ES-I3 (cell line): ENCODE results near the gene MSH6.

Experiments
- H3K36me3 ChIP-seq: 2 replicates; pipeline ENCODE4 v1.6.1; 2013; ENCODE audit warnings: mild to moderate bottlenecking, low read length, control low read depth, moderate library complexity; ENCODE audit not compliant: insufficient read depth
- H3K4me1 ChIP-seq: 2 replicates; pipeline ENCODE4 v1.6.1; 2013; ENCODE audit warnings: mild to moderate bottlenecking, control low read depth, low read length; ENCODE audit not compliant: insufficient read depth
- H3K9ac ChIP-seq: 2 replicates; pipeline ENCODE4 v1.6.1; 2013; ENCODE audit warnings: low read depth, mild to moderate bottlenecking, low read length, moderate library complexity
- H3K9me3 ChIP-seq: 2 replicates; pipeline ENCODE4 v1.6.1; 2013; ENCODE audit warnings: mild to moderate bottlenecking, low read length, moderate library complexity; ENCODE audit not compliant: control insufficient read depth, insufficient read depth

The MSH6 gene

GRCh38 chr2:47782671-47783485 lies at the start of gene MSH6:
Gene MSH6, plus strand, starts transcription at chr2:47783145. Its CDS starts 89 bp downstream, at chr2:47783234.
- Histone ChIP-seq H3K36me3 (no peaks in the 10 kb centered on the region; the same call in 1 of the 2 replicates), H3K9ac (peak within 1 kb of the TSS; percentile 72), H3K4me1 (peaks cover 11% of the 10 kb centered on the region), H3K9me3 (no peaks in the 10 kb centered on the region)

- Histone ChIP-seq H3K36me3 (no peaks in the 10 kb centered on the region), H3K4me1 (peaks cover 6% of the 10 kb centered on the region; the same call in 1 of the 2 replicates), H3K9me3 (no peaks in the 10 kb centered on the region), H3K9ac (no peak overlapping the region)
These were observed 47.6 kb upstream of the MSH6 start for GRCh38 chr2:47735136-47735869.

GRCh38 chr2:47735912-47736311 lies 47.0 kb upstream of the MSH6 start:
- Histone ChIP-seq H3K36me3 (no peaks in the 10 kb centered on the region), H3K9me3 (no peaks in the 10 kb centered on the region), H3K9ac (no peak overlapping the region), H3K4me1 (peaks cover 6% of the 10 kb centered on the region; the same call in 1 of the 2 replicates)

GRCh38 chr2:47737191-47737975 lies 45.6 kb upstream of the MSH6 start:
- H3K4me1 ChIP-seq: peaks cover 18% of the 10 kb centered on the region; the same call in 1 of the 2 replicates
- no peak overlapping the region for H3K9ac ChIP-seq
- no peaks in the 10 kb centered on the region for H3K36me3 ChIP-seq
- no peaks in the 10 kb centered on the region for H3K9me3 ChIP-seq

GRCh38 chr2:47738331-47738730 lies 44.6 kb upstream of the MSH6 start:
- peaks cover 18% of the 10 kb centered on the region; the same call in 1 of the 2 replicates for H3K4me1 ChIP-seq
- H3K9me3 ChIP-seq: no peaks in the 10 kb centered on the region
- H3K9ac ChIP-seq: no peak overlapping the region
- H3K36me3 ChIP-seq: no peaks in the 10 kb centered on the region

- Histone ChIP-seq H3K9ac (no peak overlapping the region), H3K36me3 (no peaks in the 10 kb centered on the region), H3K4me1 (peaks cover 18% of the 10 kb centered on the region; the same call in 1 of the 2 replicates), H3K9me3 (no peaks in the 10 kb centered on the region)
These were observed 41.8 kb upstream of the MSH6 start for GRCh38 chr2:47741101-47741500.

- Histone ChIP-seq H3K4me1 (peaks cover 18% of the 10 kb centered on the region; the same call in 1 of the 2 replicates), H3K9ac (no peak overlapping the region), H3K36me3 (no peaks in the 10 kb centered on the region), H3K9me3 (peaks cover 1% of the 10 kb centered on the region; the same call in 1 of the 2 replicates)
These were observed 41.3 kb upstream of the MSH6 start for GRCh38 chr2:47741637-47742036.

- Histone ChIP-seq H3K36me3 (0 out of 2 replicates have a peak, but pooled peaks cover 3% of the 10 kb centered on the region), H3K9me3 (peaks cover 10% of the 10 kb centered on the region), H3K9ac (no peak overlapping the region), H3K4me1 (peaks cover 12% of the 10 kb centered on the region; the same call in 1 of the 2 replicates)
These were observed 38.9 kb upstream of the MSH6 start for GRCh38 chr2:47744074-47744473.

GRCh38 chr2:47747878-47748277 lies 35.1 kb upstream of the MSH6 start:
- Histone ChIP-seq H3K4me1 (no peaks in the 10 kb centered on the region), H3K9ac (no peak overlapping the region), H3K36me3 (0 out of 2 replicates have a peak, but pooled peaks cover 3% of the 10 kb centered on the region), H3K9me3 (peaks cover 10% of the 10 kb centered on the region)

GRCh38 chr2:47751856-47752414 lies 31.0 kb upstream of the MSH6 start:
- Histone ChIP-seq H3K9me3 (peaks cover 7% of the 10 kb centered on the region), H3K36me3 (0 out of 2 replicates have a peak, but pooled peaks cover 3% of the 10 kb centered on the region), H3K4me1 (0 out of 2 replicates have a peak, but pooled peaks cover 4% of the 10 kb centered on the region), H3K9ac (no peak overlapping the region)

- Histone ChIP-seq H3K36me3 (no peaks in the 10 kb centered on the region), H3K9me3 (peaks cover 7% of the 10 kb centered on the region; the same call in 1 of the 2 replicates), H3K4me1 (no peaks in the 10 kb centered on the region), H3K9ac (no peak overlapping the region)
These were observed 15.5 kb upstream of the MSH6 start for GRCh38 chr2:47767497-47767844.

GRCh38 chr2:47767880-47768609 lies 14.9 kb upstream of the MSH6 start:
- Histone ChIP-seq H3K9ac (no peak overlapping the region), H3K36me3 (no peaks in the 10 kb centered on the region), H3K4me1 (no peaks in the 10 kb centered on the region), H3K9me3 (peaks cover 7% of the 10 kb centered on the region; the same call in 1 of the 2 replicates)

- no peaks in the 10 kb centered on the region for H3K4me1 ChIP-seq
- H3K9me3 ChIP-seq: peaks cover 7% of the 10 kb centered on the region; the same call in 1 of the 2 replicates
- no peaks in the 10 kb centered on the region for H3K36me3 ChIP-seq
- no peak overlapping the region for H3K9ac ChIP-seq
These were observed 13.6 kb upstream of the MSH6 start for GRCh38 chr2:47769318-47769717.
